HEK293T (cell line): ENCODE measurements around the gene KCNJ18.
"Not testable (repeated sequence)": the region's sequence is repeated elsewhere in the genome, so short reads cannot be mapped to it uniquely, and the experiment has no call there.

ENCODE experiments used
- HDGF ChIP-seq: fragments of 450-650 bp; IDR thresholded peaks from 2 replicates; pipeline ENCODE4 v1.6.1; 2017; ENCODE audit warnings: antibody characterized with exemption, borderline replicate concordance
- SUZ12 ChIP-seq: fragments of 450-650 bp; IDR thresholded peaks from 2 replicates; pipeline ENCODE4 v1.6.1; 2016; ENCODE audit warnings: mild to moderate bottlenecking

- TF ChIP-seq HDGF, SUZ12: not testable (repeated sequence)
These were observed 22.4 kb downstream of the KCNJ18 start for GRCh38 chr17:21714676-21715075.
